PFSK-1 (cell line): ENCODE data around the gene MAST3.
A peak's percentile ranks its signal among the peaks of the same experiment; 100 is the strongest.

Experiments used
- FOXP2 ChIP-seq: optimal IDR thresholded peaks from 2 replicates; pipeline ENCODE3; 2011; ENCODE audit warnings: borderline replicate concordance, control low read depth, inconsistent platforms; ENCODE audit not compliant: insufficient read depth; ENCODE audit errors: extremely low read length, extremely low read depth
- POLR2AphosphoS5 ChIP-seq: IDR thresholded peaks from 2 replicates; pipeline ENCODE4 v1.6.1; 2012; ENCODE audit warnings: low read depth, mild to moderate bottlenecking, control low read depth, low read length, moderate library complexity
- TAF1 ChIP-seq: IDR thresholded peaks from 2 replicates; pipeline ENCODE4 v1.6.1; 2012; ENCODE audit warnings: low read length, control low read depth, borderline replicate concordance; ENCODE audit not compliant: insufficient read depth
- TF ChIP-seq, protein P1 (sequence below), 2 experiments: IDR thresholded peaks; 2 replicates each; pipeline versions ENCODE4 v1.6.1 to v1.8.0; 2011 to 2012; ENCODE audit warnings: low read depth in 2 of 2, low read length in 2 of 2, control low read depth in 1 of 2, inconsistent platforms in 1 of 2, mild to moderate bottlenecking in 1 of 2, moderate library complexity in 1 of 2; ENCODE audit not compliant: insufficient read depth in 1 of 2

DNA sequence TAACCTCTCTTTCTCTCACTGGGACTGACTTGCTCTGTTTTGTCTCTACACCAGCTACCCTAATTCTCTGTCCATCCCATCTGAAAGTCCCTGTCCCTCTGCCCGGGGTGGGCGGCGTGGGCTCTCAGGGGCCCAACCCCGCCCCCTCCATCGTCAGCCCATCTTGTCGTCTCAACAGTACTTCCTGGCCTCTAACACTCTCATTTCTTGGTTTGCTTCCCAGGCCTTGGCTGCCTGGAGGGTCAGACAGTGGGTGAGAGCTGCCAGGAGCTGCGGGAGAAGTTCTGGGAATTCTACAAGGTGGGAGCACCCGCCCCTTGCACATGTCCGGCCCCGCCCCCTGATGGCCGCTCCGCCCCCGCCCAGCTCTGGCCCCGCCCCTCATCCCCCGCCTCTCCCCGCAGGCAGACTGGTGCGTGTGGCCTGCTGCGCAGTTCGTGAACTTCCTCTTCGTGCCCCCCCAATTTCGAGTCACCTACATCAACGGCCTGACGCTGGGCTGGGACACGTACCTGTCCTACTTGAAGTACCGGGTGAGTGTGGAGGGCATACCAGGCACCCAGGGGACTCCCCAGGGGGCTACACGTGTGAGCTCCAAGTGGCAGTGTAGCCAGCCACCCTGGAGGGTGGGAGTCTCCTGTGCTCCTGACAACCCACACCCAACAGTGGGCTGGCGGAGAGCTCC lies 97.1 kb downstream of the MAST3 start:
- TF ChIP-seq TAF1: no peak
- no peak for TF ChIP-seq POLR2AphosphoS5
- TF ChIP-seq FOXP2: peak; percentile 13
- TF ChIP-seq, protein P1, sequence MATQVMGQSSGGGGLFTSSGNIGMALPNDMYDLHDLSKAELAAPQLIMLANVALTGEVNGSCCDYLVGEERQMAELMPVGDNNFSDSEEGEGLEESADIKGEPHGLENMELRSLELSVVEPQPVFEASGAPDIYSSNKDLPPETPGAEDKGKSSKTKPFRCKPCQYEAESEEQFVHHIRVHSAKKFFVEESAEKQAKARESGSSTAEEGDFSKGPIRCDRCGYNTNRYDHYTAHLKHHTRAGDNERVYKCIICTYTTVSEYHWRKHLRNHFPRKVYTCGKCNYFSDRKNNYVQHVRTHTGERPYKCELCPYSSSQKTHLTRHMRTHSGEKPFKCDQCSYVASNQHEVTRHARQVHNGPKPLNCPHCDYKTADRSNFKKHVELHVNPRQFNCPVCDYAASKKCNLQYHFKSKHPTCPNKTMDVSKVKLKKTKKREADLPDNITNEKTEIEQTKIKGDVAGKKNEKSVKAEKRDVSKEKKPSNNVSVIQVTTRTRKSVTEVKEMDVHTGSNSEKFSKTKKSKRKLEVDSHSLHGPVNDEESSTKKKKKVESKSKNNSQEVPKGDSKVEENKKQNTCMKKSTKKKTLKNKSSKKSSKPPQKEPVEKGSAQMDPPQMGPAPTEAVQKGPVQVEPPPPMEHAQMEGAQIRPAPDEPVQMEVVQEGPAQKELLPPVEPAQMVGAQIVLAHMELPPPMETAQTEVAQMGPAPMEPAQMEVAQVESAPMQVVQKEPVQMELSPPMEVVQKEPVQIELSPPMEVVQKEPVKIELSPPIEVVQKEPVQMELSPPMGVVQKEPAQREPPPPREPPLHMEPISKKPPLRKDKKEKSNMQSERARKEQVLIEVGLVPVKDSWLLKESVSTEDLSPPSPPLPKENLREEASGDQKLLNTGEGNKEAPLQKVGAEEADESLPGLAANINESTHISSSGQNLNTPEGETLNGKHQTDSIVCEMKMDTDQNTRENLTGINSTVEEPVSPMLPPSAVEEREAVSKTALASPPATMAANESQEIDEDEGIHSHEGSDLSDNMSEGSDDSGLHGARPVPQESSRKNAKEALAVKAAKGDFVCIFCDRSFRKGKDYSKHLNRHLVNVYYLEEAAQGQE (IDR thresholded peaks at IDR 0.05; ENCODE audit: insufficient read depth in 1 of 2, low read depth in 2 of 2, low read length in 2 of 2): no peak
